ENCODE results near the gene PPP1R17.
A peak's percentile ranks its signal among the peaks of the same experiment; 100 is the strongest.

Gene PPP1R17

GRCh38 chr7:31695859-31696614 lies 9.0 kb downstream of the PPP1R17 start:
- no CpG with 5 or more reads among the region's 6 CpGs for WGBS, 2 donors (ENCODE audit: extremely low coverage in 2 of 2, insufficient read length in 2 of 2, insufficient replicate concordance in 1 of 2)
- Histone ChIP-seq H3K79me1 (ENCODE audit: low read depth, low read length) (no peaks in the 10 kb centered on the region), H2BK120ac (ENCODE audit: low read depth, low read length) (no peak overlapping the region), H3K4ac (ENCODE audit: low read length) (no peak overlapping the region), H3K18ac (ENCODE audit: low read length) (peak overlapping the region; percentile 15), H3K36me3 (replicated peaks in 1 of 2; ENCODE audit: control insufficient read depth in 2 of 2, insufficient read depth in 2 of 2, low read length in 2 of 2) (no peaks in the 10 kb centered on the region), H3K4me3 (ENCODE audit: low read length in 2 of 2) (no peak overlapping the region), H4K91ac (ENCODE audit: low read depth, low read length, poor library complexity) (no peak overlapping the region), H3K4me1 (ENCODE audit: control insufficient read depth in 2 of 2, insufficient read depth in 1 of 2, low read depth in 1 of 2, low read length in 2 of 2) (peaks cover 0 to under 1% of the 10 kb centered on the region in 2 donors), H4K8ac (ENCODE audit: low read depth, low read length) (no peak overlapping the region), H3K27ac (replicated peaks; ENCODE audit: low read length) (no peak overlapping the region), H3K27me3 (ENCODE audit: control insufficient read depth in 3 of 3, insufficient read depth in 3 of 3, low read depth in 1 of 3, low read length in 3 of 3) (peaks cover 0 to 2% (median 0%) of the 10 kb centered on the region in 3 experiments), H2BK12ac (ENCODE audit: low read length) (no peak overlapping the region), H3K23ac (ENCODE audit: low read depth, low read length, poor library complexity) (no peak overlapping the region), H3K14ac (ENCODE audit: low read length) (no peak overlapping the region), H3K9ac (ENCODE audit: low read depth, low read length, poor library complexity) (no peak overlapping the region), H2BK5ac (ENCODE audit: low read length) (no peak overlapping the region), H2AK5ac (ENCODE audit: low read depth, low read length) (no peak overlapping the region), H3K9me3 (replicated peaks in 1 of 2; ENCODE audit: control insufficient read depth in 2 of 2, insufficient read depth in 1 of 2, low read depth in 1 of 2, low read length in 2 of 2) (no peaks in the 10 kb centered on the region), H2BK15ac (ENCODE audit: low read length) (no peak overlapping the region), H3K4me2 (ENCODE audit: insufficient read depth, low read length, poor library complexity, severe bottlenecking) (no peak overlapping the region), H2AFZ (ENCODE audit: low read length) (no peak overlapping the region)
- no peak for DNase-seq (ENCODE audit: low spot score)

GRCh38 chr7:31699050-31699449 lies 12.0 kb downstream of the PPP1R17 start:
- H3K4me1 ChIP-seq (ENCODE audit: control insufficient read depth in 2 of 2, insufficient read depth in 1 of 2, low read depth in 1 of 2, low read length in 2 of 2): no peaks in the 10 kb centered on the region
- H4K8ac ChIP-seq (ENCODE audit: low read depth, low read length): no peak overlapping the region
- no peak overlapping the region for H2AK5ac ChIP-seq (ENCODE audit: low read depth, low read length)
- H2BK5ac ChIP-seq (ENCODE audit: low read length): no peak overlapping the region
- no peaks in the 10 kb centered on the region for H3K79me1 ChIP-seq (ENCODE audit: low read depth, low read length)
- no peaks in the 10 kb centered on the region for H3K36me3 ChIP-seq (replicated peaks in 1 of 2; ENCODE audit: control insufficient read depth in 2 of 2, insufficient read depth in 2 of 2, low read length in 2 of 2)
- H3K4ac ChIP-seq (ENCODE audit: low read length): no peak overlapping the region
- H3K23ac ChIP-seq (ENCODE audit: low read depth, low read length, poor library complexity): no peak overlapping the region
- no peak overlapping the region for H2BK15ac ChIP-seq (ENCODE audit: low read length)
- no peak overlapping the region for H3K14ac ChIP-seq (ENCODE audit: low read length)
- H2AFZ ChIP-seq (ENCODE audit: low read length): no peak overlapping the region
- H3K27ac ChIP-seq (replicated peaks; ENCODE audit: low read length): no peak overlapping the region
- DNase-seq (ENCODE audit: low spot score): no peak
- no CpG with 5 or more reads among the region's 2 CpGs for WGBS, 2 donors (ENCODE audit: extremely low coverage in 2 of 2, insufficient read length in 2 of 2, insufficient replicate concordance in 1 of 2)
- no peak overlapping the region for H4K91ac ChIP-seq (ENCODE audit: low read depth, low read length, poor library complexity)
- H3K9me3 ChIP-seq (replicated peaks in 1 of 2; ENCODE audit: control insufficient read depth in 2 of 2, insufficient read depth in 1 of 2, low read depth in 1 of 2, low read length in 2 of 2): no peaks in the 10 kb centered on the region
- H3K9ac ChIP-seq (ENCODE audit: low read depth, low read length, poor library complexity): no peak overlapping the region
- peaks cover 0 to 4% (median 0%) of the 10 kb centered on the region in 3 experiments for H3K27me3 ChIP-seq (ENCODE audit: control insufficient read depth in 3 of 3, insufficient read depth in 3 of 3, low read depth in 1 of 3, low read length in 3 of 3)
- no peak overlapping the region for H3K4me2 ChIP-seq (ENCODE audit: insufficient read depth, low read length, poor library complexity, severe bottlenecking)
- no peak overlapping the region for H2BK120ac ChIP-seq (ENCODE audit: low read depth, low read length)
- H3K4me3 ChIP-seq (ENCODE audit: low read length in 2 of 2): no peak overlapping the region
- no peak overlapping the region for H2BK12ac ChIP-seq (ENCODE audit: low read length)
- no peak overlapping the region for H3K18ac ChIP-seq (ENCODE audit: low read length)

DNA sequence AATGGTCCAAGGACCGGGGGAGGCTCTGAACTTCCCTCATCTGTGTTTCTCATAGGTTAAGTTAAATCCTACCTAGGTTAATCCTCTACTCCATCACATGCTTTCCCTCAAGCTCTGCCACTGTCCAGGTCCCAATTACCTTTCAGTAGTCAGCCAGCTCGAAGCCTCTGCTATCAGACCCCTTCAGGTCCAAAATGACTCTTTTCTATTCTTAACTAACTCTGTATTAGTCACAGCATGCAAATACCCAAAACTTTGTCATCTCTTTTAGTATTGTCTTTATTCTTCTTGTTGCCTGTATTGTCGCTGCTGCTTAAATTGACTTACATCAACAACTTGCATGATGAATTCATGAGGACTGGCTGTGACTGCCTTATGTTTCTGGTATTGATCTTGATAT lies 15.3 kb downstream of the PPP1R17 start:
- H3K4ac ChIP-seq (ENCODE audit: low read length): no peak overlapping the region

GRCh38 chr7:31705377-31705776 lies 18.4 kb downstream of the PPP1R17 start:
- peaks cover 0 to 4% of the 10 kb centered on the region in 2 donors for H3K4me1 ChIP-seq (ENCODE audit: control insufficient read depth in 2 of 2, insufficient read depth in 1 of 2, low read depth in 1 of 2, low read length in 2 of 2)
- H4K8ac ChIP-seq (ENCODE audit: low read depth, low read length): no peak overlapping the region
- peaks cover 0 to 2% of the 10 kb centered on the region in 2 donors for H3K9me3 ChIP-seq (replicated peaks in 1 of 2; ENCODE audit: control insufficient read depth in 2 of 2, insufficient read depth in 1 of 2, low read depth in 1 of 2, low read length in 2 of 2)
- no peak overlapping the region for H3K9ac ChIP-seq (ENCODE audit: low read depth, low read length, poor library complexity)
- no peak overlapping the region for H3K23ac ChIP-seq (ENCODE audit: low read depth, low read length, poor library complexity)
- no peak overlapping the region for H2BK12ac ChIP-seq (ENCODE audit: low read length)
- no peak overlapping the region for H3K4ac ChIP-seq (ENCODE audit: low read length)
- peaks cover 0 to 18% (median 0%) of the 10 kb centered on the region in 3 experiments for H3K27me3 ChIP-seq (ENCODE audit: control insufficient read depth in 3 of 3, insufficient read depth in 3 of 3, low read depth in 1 of 3, low read length in 3 of 3)
- WGBS, 2 donors (ENCODE audit: extremely low coverage in 2 of 2, insufficient read length in 2 of 2, insufficient replicate concordance in 1 of 2): no CpG with 5 or more reads among the region's 3 CpGs
- no peak overlapping the region for H3K14ac ChIP-seq (ENCODE audit: low read length)
- no peak overlapping the region for H2AK5ac ChIP-seq (ENCODE audit: low read depth, low read length)
- no peaks in the 10 kb centered on the region for H3K36me3 ChIP-seq (replicated peaks in 1 of 2; ENCODE audit: control insufficient read depth in 2 of 2, insufficient read depth in 2 of 2, low read length in 2 of 2)
- H3K79me1 ChIP-seq (ENCODE audit: low read depth, low read length): no peaks in the 10 kb centered on the region
- H2BK120ac ChIP-seq (ENCODE audit: low read depth, low read length): no peak overlapping the region
- no peak overlapping the region for H2AFZ ChIP-seq (ENCODE audit: low read length)
- no peak overlapping the region for H3K27ac ChIP-seq (replicated peaks; ENCODE audit: low read length)
- no peak overlapping the region for H2BK15ac ChIP-seq (ENCODE audit: low read length)
- DNase-seq (ENCODE audit: low spot score): no peak
- H3K18ac ChIP-seq (ENCODE audit: low read length): no peak overlapping the region
- H3K4me3 ChIP-seq (ENCODE audit: low read length in 2 of 2): no peak overlapping the region
- H3K4me2 ChIP-seq (ENCODE audit: insufficient read depth, low read length, poor library complexity, severe bottlenecking): no peak overlapping the region
- H2BK5ac ChIP-seq (ENCODE audit: low read length): no peak overlapping the region
- H4K91ac ChIP-seq (ENCODE audit: low read depth, low read length, poor library complexity): no peak overlapping the region

More for the DNA sequence above, 15.3 kb downstream of the PPP1R17 start:
- no peak overlapping the region for H3K18ac ChIP-seq (ENCODE audit: low read length)
- H3K9me3 ChIP-seq (replicated peaks in 1 of 2; ENCODE audit: control insufficient read depth in 2 of 2, insufficient read depth in 1 of 2, low read depth in 1 of 2, low read length in 2 of 2): peaks cover 0 to 2% of the 10 kb centered on the region in 2 donors
- H3K4me2 ChIP-seq (ENCODE audit: insufficient read depth, low read length, poor library complexity, severe bottlenecking): no peak overlapping the region
- no CpG with 5 or more reads among the region's 3 CpGs for WGBS, 2 donors (ENCODE audit: extremely low coverage in 2 of 2, insufficient read length in 2 of 2, insufficient replicate concordance in 1 of 2)
- H2BK5ac ChIP-seq (ENCODE audit: low read length): no peak overlapping the region
- no peak overlapping the region for H3K9ac ChIP-seq (ENCODE audit: low read depth, low read length, poor library complexity)
- no peak overlapping the region for H2BK12ac ChIP-seq (ENCODE audit: low read length)
- H3K36me3 ChIP-seq (replicated peaks in 1 of 2; ENCODE audit: control insufficient read depth in 2 of 2, insufficient read depth in 2 of 2, low read length in 2 of 2): no peaks in the 10 kb centered on the region
- peaks cover 0 to 9% (median 0%) of the 10 kb centered on the region in 3 experiments for H3K27me3 ChIP-seq (ENCODE audit: control insufficient read depth in 3 of 3, insufficient read depth in 3 of 3, low read depth in 1 of 3, low read length in 3 of 3)
- no peaks in the 10 kb centered on the region for H3K4me1 ChIP-seq (ENCODE audit: control insufficient read depth in 2 of 2, insufficient read depth in 1 of 2, low read depth in 1 of 2, low read length in 2 of 2)
- H3K23ac ChIP-seq (ENCODE audit: low read depth, low read length, poor library complexity): no peak overlapping the region
- H2AFZ ChIP-seq (ENCODE audit: low read length): no peak overlapping the region
- no peak overlapping the region for H3K4me3 ChIP-seq (ENCODE audit: low read length in 2 of 2)
- no peak overlapping the region for H2BK15ac ChIP-seq (ENCODE audit: low read length)
- H3K14ac ChIP-seq (ENCODE audit: low read length): no peak overlapping the region
- no peak overlapping the region for H4K8ac ChIP-seq (ENCODE audit: low read depth, low read length)
- DNase-seq (ENCODE audit: low spot score): no peak
- H3K27ac ChIP-seq (replicated peaks; ENCODE audit: low read length): no peak overlapping the region
- no peaks in the 10 kb centered on the region for H3K79me1 ChIP-seq (ENCODE audit: low read depth, low read length)
- H2BK120ac ChIP-seq (ENCODE audit: low read depth, low read length): no peak overlapping the region
- H4K91ac ChIP-seq (ENCODE audit: low read depth, low read length, poor library complexity): no peak overlapping the region
- H2AK5ac ChIP-seq (ENCODE audit: low read depth, low read length): no peak overlapping the region

All from neuronal stem cell (in vitro differentiated cells).